T-helper 1 cell treated with Interleukin-12 subunit alpha and Interleukin-12 subunit beta and Interleukin-4 antibody, amounts not matched to agents 30 μg/mL and 1 μg/mL, for 36 hours (primary cell): Measurements from ENCODE around the gene DSTN.

Source experiments
- H3K27ac Mint-ChIP-seq: one replicate; pipeline ENCODE4 v1.8.0; 2021; ENCODE audit warnings: mild to moderate bottlenecking, mixed read lengths
- H3K27me3 Mint-ChIP-seq: one replicate; pipeline ENCODE4 v1.8.0; 2021; ENCODE audit warnings: low read depth, mixed read lengths
- H3K36me3 Mint-ChIP-seq: one replicate; pipeline ENCODE4 v1.8.0; 2021; ENCODE audit warnings: low read depth, mixed read lengths
- H3K4me1 Mint-ChIP-seq: one replicate; pipeline ENCODE4 v1.8.0; 2021; ENCODE audit warnings: low read depth, mixed read lengths
- H3K4me3 Mint-ChIP-seq: one replicate; pipeline ENCODE4 v1.8.0; 2021; ENCODE audit warnings: mild to moderate bottlenecking, moderate library complexity, mixed read lengths
- H3K9me3 Mint-ChIP-seq: one replicate; pipeline ENCODE4 v1.8.0; 2021; ENCODE audit warnings: mixed read lengths

Gene DSTN

DNA sequence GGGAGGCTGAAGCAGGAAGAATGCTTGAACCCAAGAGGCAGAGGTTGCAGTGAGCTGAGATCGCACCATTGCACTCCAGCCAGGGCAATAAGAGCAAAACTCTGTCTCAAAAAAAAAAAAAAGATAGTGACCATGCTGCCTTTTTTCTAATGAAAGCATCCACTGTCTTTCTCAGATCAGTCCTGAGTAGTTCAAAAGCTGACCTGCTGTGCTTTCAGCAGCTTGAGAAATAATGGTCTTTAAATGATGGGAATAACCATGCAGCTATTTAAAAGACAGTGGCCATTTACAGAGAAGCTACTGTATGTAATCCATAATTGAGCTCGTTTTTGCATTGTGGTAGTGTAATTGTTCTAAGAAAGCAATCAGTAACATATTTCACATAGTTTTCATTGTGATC lies 36.1 kb downstream of the DSTN start:
- H3K4me1 Mint-ChIP-seq: peaks cover 29% of the 10 kb centered on the region
- no peak overlapping the region for H3K27ac Mint-ChIP-seq
- no peaks in the 10 kb centered on the region for H3K27me3 Mint-ChIP-seq
- H3K4me3 Mint-ChIP-seq: no peak overlapping the region
- H3K36me3 Mint-ChIP-seq: peaks cover 26% of the 10 kb centered on the region
- H3K9me3 Mint-ChIP-seq: no peaks in the 10 kb centered on the region

DNA sequence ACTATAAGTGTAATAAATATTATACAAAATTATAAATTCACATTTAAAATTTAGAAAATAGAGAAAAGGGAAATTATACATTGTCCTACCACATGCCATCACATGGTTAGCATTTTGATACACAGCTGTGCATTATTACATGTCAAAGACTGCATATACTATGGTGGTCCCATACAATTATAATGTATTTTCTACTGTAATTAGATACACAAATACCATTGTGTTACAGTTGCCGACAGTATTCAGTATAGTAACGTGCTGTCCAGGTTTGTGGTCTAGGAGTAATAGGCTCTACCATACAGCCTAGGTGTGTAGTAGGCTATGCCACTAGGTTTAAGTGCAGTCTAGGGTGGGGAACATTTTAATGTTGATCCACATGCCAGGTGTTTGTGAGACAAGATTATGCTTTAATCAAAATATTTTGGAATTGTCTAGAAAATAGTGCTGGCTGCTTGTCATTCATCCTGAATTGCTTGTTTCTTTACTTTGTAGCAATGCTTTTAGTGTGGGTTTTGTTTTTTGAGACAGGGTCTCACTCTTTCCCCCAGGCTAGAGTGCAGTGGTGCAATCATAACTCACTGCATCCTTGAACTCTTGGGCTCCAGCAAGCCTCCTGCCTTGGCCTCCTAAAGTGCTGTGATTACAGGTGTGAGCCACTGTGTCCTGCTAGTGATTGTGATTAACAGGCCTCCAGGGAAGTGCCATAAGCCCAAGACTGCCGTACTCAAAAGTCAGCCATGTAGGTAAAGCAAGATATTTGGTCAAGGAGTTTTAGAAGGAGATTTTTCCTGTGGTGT lies 39.0 kb downstream of the DSTN start:
- Mint-ChIP-seq H3K9me3 (no peaks in the 10 kb centered on the region), H3K4me1 (peaks cover 33% of the 10 kb centered on the region), H3K27ac (peak overlapping the region; percentile 79), H3K4me3 (no peak overlapping the region), H3K27me3 (no peaks in the 10 kb centered on the region), H3K36me3 (peaks cover 18% of the 10 kb centered on the region)

DNA sequence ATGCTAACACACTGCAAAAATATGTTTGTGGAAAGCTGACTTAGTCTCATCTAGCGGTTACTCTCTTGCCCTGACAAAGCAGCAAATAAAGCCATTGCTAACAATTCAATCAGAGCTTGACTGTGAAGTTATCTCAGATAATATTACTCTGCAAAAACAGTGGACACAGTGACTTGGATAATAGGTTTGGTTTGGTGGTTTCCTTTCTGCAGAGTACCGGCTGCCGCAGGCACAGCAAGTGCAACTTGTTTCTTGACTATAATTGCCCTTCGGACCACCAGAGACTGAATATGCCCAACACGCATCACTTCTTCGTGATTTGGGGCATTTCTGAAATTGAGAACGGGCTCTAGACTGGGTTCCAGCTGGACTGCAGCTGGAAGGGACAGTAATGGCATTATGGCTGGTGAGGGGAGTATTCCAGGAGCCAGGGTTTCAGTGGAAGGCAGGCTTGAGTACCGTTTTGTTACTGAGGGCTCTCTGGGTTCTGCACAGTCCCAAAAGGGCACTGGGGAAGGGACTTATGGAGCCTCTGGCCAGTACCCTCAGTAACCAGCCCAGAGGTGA lies 40.0 kb downstream of the DSTN start:
- Mint-ChIP-seq H3K4me3 (peak overlapping the region; percentile 33), H3K4me1 (peaks cover 33% of the 10 kb centered on the region), H3K27me3 (no peaks in the 10 kb centered on the region), H3K27ac (peak overlapping the region; percentile 79), H3K36me3 (peaks cover 19% of the 10 kb centered on the region), H3K9me3 (no peaks in the 10 kb centered on the region)

DNA sequence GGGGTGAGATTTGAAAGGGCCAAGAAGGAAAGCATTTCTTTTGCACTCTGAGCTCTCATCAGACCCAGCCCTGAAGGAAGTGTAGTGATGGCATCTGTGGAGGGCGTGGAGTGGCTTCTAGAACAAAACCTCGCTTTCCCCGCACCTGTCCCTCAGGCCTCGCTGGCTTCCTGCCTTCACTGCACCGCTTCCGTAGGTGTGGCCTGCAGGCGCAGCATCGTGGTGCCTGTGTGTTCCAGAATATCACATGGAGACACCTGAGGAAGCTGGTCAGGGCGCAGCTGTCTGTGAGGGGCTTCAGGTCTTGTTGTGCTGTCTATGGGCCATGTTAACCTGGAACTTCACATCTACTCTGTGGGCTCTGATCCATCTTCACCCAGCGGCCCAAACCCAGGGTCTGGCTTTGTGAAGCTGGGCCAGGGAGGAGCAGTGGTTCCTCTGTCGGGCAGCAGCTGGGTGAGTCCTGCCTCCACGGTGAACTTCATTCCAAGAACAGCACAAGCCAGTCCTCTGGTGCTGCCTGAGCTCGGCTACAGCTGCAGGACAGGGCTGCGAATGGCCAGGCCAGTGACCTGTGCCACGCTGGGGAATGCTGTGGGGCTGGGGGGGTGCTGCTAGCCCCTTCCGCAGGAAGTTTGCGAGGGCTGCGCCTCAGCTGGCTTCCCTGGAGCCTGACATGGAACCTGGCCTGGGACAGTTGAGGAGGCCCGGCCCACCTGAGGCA lies 40.9 kb downstream of the DSTN start:
- Mint-ChIP-seq H3K27ac (peak overlapping the region; percentile 79), H3K4me1 (peaks cover 33% of the 10 kb centered on the region), H3K9me3 (no peaks in the 10 kb centered on the region), H3K27me3 (no peaks in the 10 kb centered on the region), H3K36me3 (peaks cover 19% of the 10 kb centered on the region), H3K4me3 (peak overlapping the region; percentile 37)

DNA sequence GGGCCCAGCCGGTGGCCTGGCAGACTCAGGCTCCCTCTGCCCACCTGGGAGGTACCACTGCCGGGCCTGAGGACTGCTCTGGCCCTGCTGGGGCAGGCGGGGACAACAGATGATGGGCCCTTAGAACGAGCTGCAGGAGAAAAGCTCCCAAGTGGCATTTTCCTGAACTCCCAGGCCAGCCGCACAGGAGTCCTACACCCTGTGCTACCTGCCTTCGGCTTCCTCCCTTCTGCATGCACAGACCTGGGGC lies 41.3 kb downstream of the DSTN start:
- Mint-ChIP-seq H3K9me3 (no peaks in the 10 kb centered on the region), H3K27ac (no peak overlapping the region), H3K4me3 (no peak overlapping the region), H3K4me1 (peaks cover 33% of the 10 kb centered on the region), H3K36me3 (peaks cover 19% of the 10 kb centered on the region), H3K27me3 (no peaks in the 10 kb centered on the region)

DNA sequence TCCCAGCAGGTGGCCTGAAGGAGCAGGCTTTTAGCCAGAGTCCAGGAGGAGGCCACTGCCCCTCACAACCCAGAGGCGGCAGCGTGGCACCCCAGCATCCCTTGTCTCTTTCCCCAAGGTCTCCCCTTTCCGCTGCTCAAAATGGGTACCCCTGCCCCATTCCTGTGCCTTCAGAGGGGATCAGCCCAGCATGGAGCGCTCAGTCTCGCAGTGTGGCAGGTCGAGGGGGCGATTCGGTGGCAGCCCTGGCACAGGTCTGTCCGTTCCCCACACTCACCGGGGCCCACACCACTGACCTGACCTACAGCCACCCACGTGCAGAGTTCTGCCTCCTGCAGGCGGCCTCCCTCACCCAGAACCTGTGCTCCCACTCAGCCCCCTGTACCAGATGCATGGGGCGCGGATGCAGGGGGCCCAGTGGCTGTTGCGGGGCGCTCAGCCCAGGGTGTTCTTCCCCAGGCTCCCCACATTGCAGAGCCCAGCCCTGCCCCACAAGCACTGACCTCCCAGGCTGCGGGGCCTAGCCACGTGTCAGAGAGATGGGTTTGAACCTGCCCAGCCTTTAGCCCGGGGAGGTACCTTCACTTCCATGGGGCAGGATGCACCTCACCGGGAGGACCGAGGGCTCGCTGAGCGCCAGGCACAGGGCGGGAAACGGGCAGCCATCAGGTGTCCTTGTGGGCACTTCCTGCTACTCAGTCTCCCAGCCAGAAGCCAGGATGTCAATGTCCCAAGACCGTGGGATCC lies 41.8 kb downstream of the DSTN start:
- H3K4me3 Mint-ChIP-seq: no peak overlapping the region
- H3K9me3 Mint-ChIP-seq: no peaks in the 10 kb centered on the region
- H3K27me3 Mint-ChIP-seq: no peaks in the 10 kb centered on the region
- H3K36me3 Mint-ChIP-seq: peaks cover 19% of the 10 kb centered on the region
- H3K27ac Mint-ChIP-seq: peak overlapping the region; percentile 97
- peaks cover 33% of the 10 kb centered on the region for H3K4me1 Mint-ChIP-seq

DNA sequence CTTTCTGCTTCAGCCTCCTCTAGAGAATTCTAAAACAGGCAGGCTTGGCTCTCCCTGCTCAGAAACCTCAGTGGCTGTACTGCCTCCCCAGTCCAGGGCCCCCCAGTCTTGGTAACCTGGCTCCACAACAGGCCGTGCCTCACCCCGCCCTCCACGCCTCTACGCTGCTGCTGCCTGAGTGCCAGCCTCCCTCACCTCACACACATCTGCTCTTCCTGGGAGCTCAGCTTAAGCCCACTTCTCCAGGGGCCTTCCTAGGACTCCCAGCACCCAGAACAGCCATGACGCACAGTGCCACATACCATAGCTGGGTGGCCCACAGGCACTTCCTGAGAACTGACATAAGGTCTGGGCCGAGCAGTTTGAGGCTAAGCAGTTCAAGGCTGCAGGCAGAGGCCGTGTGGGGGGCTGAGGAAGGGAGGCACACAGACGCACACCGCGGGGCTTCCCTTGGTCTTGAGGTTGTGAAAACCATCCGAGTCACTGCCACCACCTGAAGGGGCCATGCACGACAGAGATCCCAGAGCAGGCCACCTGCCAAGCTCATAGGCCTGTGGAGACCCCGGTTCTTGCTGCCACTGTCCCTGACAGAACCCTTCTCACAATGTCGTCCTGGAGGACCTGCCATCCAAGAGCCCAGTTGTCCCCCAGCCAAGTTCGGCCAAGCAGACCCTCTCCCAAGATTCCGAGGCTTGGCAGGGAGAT lies 42.6 kb downstream of the DSTN start:
- H3K4me3 Mint-ChIP-seq: peak overlapping the region; percentile 75
- peaks cover 35% of the 10 kb centered on the region for H3K4me1 Mint-ChIP-seq
- no peaks in the 10 kb centered on the region for H3K9me3 Mint-ChIP-seq
- no peaks in the 10 kb centered on the region for H3K27me3 Mint-ChIP-seq
- peaks cover 16% of the 10 kb centered on the region for H3K36me3 Mint-ChIP-seq
- peak overlapping the region; percentile 97 for H3K27ac Mint-ChIP-seq

DNA sequence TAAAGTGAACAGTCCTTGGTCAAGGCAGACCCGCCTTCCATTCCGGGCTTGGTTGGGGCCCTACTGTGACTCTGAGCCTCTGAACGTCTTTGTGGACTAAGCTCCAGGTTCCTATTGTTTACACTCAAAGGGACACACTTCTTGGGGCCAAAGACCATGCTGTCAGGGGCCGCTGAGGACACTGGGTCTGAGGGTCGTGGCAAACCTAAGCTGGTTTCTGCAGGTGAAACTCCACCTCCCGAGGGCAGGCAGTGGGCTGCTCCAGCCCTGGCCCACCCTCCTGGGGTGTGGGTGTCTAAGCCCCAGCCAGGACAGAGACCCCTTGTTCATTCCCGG lies 43.1 kb downstream of the DSTN start:
- Mint-ChIP-seq H3K4me3 (no peak overlapping the region), H3K27ac (peak overlapping the region; percentile 97), H3K4me1 (peaks cover 34% of the 10 kb centered on the region), H3K36me3 (peaks cover 15% of the 10 kb centered on the region), H3K9me3 (no peaks in the 10 kb centered on the region), H3K27me3 (no peaks in the 10 kb centered on the region)

DNA sequence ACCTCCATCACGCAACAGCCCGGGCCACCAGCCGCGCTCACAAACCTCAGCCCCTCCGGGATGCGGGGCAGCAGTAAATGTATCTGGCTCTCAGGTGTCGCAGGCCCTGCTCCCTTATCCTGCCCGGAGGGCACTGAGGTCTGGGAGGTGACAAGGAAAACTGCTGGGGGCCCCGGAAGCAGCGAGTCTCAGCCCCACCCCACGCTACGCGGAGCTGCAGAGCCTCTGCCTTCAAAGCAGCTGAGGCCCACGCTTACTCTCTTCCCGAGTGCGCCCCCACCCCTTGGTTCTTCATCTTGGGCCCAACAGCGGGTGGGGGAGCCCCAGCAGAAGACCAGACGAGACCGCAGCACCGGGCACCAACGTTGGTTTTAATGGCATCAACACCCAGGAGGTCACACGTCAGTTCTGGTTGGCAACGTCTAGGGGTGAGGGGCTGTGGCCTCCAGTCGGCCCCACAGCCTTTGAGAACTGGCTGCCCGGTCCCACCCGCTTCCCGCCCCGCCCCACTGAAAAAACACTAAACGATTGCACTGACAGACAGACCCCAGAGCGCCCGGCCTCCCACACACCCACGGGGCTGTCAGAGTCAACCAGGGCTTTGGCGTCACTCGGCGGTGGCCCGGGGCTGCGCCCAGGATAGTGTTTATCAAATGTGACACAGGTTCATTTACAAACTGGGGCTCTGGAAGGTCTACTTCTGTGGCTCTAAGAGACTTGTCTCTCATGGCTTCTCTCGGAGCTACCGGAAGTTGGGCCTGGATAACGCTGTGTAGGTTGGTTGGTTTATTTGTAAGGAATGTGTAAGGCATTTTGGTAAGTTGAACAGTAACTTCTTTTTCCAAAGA lies 43.7 kb downstream of the DSTN start:
- peaks cover 34% of the 10 kb centered on the region for H3K4me1 Mint-ChIP-seq
- no peaks in the 10 kb centered on the region for H3K9me3 Mint-ChIP-seq
- peak overlapping the region; percentile 13 for H3K27ac Mint-ChIP-seq
- no peaks in the 10 kb centered on the region for H3K27me3 Mint-ChIP-seq
- H3K36me3 Mint-ChIP-seq: peaks cover 16% of the 10 kb centered on the region
- no peak overlapping the region for H3K4me3 Mint-ChIP-seq

DNA sequence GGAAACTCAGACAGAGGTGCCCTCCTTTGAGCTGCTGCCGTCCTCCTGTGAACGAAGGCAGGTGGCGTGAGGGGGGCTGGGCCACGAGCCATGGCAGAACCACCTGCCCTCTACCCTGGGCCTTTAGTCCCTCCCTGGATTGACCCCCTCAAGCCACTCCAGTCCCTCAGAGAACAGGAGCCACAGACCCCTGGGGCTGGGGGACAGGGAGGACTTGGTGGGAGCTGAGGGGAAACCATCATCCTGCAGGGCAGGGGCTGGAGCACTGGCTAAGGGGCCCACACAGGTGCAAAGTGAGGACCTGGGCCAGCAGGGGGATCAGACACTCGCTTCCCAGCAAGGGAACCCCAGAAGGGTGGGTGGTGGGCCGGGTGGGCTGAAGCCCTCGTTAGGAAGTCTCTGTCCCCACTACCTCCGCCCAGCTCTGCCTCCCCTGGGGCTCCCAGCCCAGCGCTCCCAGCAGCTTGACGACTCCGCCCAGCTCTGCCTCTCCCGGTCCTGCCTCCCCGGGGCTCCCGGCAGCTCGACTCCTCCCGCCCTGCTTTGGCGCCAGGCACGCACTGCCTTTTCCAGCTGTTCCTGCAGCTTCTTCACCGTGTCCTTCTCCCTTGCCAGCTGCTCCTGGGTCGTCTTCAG lies 44.4 kb downstream of the DSTN start:
- Mint-ChIP-seq H3K36me3 (peaks cover 13% of the 10 kb centered on the region), H3K27ac (peak overlapping the region; percentile 13), H3K4me1 (peaks cover 29% of the 10 kb centered on the region), H3K9me3 (no peaks in the 10 kb centered on the region), H3K27me3 (no peaks in the 10 kb centered on the region), H3K4me3 (no peak overlapping the region)

DNA sequence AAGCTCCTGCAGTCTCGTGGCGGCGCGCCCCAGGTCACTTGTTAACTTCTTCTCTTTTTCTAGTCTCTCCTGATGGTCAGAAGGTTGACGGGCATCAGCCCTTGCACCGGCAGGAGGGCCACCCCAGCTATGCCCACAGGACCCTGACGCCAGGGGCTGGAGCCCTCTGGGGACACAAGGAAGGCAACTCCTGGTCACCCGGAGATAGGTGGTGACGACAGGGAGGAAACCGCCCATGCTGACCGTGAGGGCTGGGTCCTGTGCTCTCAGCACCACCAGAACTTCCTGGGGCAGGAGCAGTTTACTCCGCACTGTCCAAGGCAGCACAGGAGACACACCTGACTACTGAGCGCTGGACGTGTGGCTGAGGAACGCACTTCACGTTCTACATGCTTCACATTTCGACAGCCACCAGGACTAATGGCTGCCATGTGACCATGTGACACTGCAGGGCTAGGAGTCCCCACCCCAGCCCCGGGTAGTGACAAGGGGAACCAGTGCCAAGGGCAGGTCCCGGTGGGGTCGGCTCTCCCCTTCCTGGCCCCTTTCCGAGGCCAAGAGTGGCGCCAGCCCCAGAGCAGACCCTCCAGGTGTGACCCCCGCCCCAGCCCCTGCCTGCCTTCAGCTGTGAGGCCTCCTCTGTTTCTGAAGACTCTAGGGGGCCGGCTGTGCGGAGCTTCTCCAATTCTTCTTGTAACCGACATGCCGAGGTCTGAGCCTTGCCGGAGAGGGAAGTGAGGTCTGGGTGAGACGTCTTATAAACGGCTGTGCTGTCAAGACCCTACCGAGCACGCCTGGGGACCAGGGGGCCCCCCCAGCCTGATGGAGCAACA lies 45.2 kb downstream of the DSTN start:
- H3K4me1 Mint-ChIP-seq: peaks cover 22% of the 10 kb centered on the region
- H3K27me3 Mint-ChIP-seq: no peaks in the 10 kb centered on the region
- H3K27ac Mint-ChIP-seq: no peak overlapping the region
- H3K4me3 Mint-ChIP-seq: no peak overlapping the region
- no peaks in the 10 kb centered on the region for H3K9me3 Mint-ChIP-seq
- H3K36me3 Mint-ChIP-seq: peaks cover 12% of the 10 kb centered on the region

DNA sequence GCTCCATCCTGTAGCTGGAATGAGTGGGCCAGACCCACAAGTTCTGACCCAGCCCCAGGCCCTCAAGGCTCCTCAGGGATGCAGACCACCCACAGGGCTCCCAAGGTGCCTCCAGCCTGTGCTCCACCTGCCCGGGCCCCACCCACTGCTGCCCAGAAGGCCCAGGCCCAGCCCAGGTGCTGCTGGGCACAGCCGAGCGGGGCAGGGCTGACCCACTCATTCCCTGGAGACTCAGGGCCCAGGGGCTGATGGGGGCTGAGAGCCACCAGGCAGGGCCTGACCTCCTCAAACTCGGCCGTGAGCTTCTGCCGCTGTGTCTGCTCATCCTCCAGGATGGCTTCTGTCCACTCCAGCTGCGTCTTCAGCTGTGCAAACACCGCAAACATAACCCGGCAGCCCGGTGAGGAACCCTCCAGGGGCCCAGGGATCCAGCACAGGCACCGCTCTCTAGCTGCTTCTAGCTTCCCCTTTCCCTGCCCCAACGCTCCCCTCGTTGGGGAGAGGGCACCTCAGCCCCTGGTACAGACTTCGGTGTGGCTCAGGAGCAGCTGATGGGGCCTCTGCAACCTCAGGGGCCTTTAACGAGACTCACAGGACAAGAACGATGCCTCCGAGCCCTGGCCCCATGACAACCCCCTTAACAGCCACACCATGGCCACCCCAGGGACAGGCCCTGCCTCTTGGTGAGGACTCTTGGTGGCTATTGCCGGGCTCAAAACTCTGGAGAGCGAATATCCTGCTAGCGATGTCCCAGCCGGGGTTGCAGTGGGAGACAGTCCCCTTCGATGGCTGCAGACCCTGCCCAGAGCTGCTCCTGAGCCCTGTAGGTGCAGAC lies 46.0 kb downstream of the DSTN start:
- Mint-ChIP-seq H3K4me1 (peaks cover 13% of the 10 kb centered on the region), H3K4me3 (no peak overlapping the region), H3K36me3 (peaks cover 10% of the 10 kb centered on the region), H3K9me3 (no peaks in the 10 kb centered on the region), H3K27me3 (no peaks in the 10 kb centered on the region), H3K27ac (no peak overlapping the region)
